GM23248 (cell line): ENCODE data around the gene AURKA.

ENCODE experiments used
- EZH2 ChIP-seq: fragments of 200-600 bp; sonication (generic); IDR thresholded peaks from 2 replicates; pipeline ENCODE4 v1.6.1; 2018; ENCODE audit warnings: antibody characterized with exemption, mild to moderate bottlenecking; ENCODE audit not compliant: insufficient read depth, poor library complexity, severe bottlenecking
- EZH2phosphoT487 ChIP-seq: fragments of 200-600 bp; sonication (generic); IDR thresholded peaks from 2 replicates; pipeline ENCODE4 v1.6.1; 2018; ENCODE audit warnings: antibody characterized with exemption, moderate library complexity, mild to moderate bottlenecking, low read depth; ENCODE audit not compliant: insufficient read depth

DNA sequence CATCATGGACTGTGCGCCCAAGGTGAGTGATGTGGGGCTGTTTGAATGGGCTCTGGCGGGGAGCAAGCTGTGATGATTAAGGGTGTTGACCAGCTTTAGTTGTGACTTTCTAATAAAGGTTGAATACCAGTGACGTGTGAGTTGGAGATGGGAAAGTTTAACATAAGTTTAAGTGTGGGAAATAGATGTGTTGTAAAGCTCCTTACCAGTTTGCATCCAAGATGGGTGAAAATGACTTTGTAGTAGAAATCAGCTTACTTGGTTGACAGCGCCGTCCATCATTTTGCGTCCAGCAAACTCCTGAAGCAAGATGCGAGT, 20.4 kb upstream of the AURKA start:
- TF ChIP-seq EZH2 (no peak), EZH2phosphoT487 (no peak)
